IMR-90 (cell line): Measurements from ENCODE around the gene TMA7.

Experiments
- CTCF ChIP-seq: conservative IDR thresholded peaks from 2 replicates; pipeline ENCODE4 v1.5.1; 2012; ENCODE audit warnings: mild to moderate bottlenecking, low read depth, low read length, improper control_type of control experiment
- POLR2A ChIP-seq: IDR thresholded peaks from 2 replicates; pipeline ENCODE4 v1.6.1; 2012; ENCODE audit warnings: mild to moderate bottlenecking, low read depth, low read length
- RAD21 ChIP-seq: IDR thresholded peaks from 2 replicates; pipeline ENCODE4 v1.6.1; 2012; ENCODE audit warnings: low read length, improper control_type of control experiment

GRCh38 chr3:48402907-48403306 is 37.1 kb upstream of the TMA7 start:
- TF ChIP-seq RAD21 (no peak), POLR2A (no peak), CTCF (no peak)
